Measurements from ENCODE around the gene PTPRD.

DNA sequence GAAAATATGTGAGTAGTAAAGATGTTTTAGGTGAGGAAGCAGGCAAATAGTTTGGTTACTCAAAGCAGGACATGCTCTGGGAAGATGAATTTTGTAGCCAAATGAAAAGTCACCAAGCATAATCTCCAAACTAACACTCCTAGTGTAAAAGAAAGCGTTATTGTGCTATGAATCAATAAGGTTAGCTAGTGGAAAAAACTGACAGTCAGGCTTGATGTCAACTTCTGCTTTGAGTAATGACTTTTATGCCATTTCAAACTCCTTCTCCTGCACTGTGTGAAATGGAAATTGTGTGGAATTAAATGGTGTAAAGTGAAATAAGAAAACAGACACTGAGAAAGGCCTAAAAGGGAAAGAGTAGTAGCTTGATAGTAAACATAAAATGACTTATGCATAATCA, 2176.0 kb downstream of the PTPRD start:
- TF ChIP-seq, protein P1, sequence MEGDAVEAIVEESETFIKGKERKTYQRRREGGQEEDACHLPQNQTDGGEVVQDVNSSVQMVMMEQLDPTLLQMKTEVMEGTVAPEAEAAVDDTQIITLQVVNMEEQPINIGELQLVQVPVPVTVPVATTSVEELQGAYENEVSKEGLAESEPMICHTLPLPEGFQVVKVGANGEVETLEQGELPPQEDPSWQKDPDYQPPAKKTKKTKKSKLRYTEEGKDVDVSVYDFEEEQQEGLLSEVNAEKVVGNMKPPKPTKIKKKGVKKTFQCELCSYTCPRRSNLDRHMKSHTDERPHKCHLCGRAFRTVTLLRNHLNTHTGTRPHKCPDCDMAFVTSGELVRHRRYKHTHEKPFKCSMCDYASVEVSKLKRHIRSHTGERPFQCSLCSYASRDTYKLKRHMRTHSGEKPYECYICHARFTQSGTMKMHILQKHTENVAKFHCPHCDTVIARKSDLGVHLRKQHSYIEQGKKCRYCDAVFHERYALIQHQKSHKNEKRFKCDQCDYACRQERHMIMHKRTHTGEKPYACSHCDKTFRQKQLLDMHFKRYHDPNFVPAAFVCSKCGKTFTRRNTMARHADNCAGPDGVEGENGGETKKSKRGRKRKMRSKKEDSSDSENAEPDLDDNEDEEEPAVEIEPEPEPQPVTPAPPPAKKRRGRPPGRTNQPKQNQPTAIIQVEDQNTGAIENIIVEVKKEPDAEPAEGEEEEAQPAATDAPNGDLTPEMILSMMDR (conservative IDR thresholded peaks at IDR 0.05; ENCODE audit: low read depth, low read length): no peak
- no peak for TF ChIP-seq EZH2 (IDR thresholded peaks at IDR 0.05; ENCODE audit: borderline replicate concordance, low read depth, low read length, poor library complexity, severe bottlenecking)
